ENCODE data around the gene NECTIN1.

The NECTIN1 gene

GRCh38 chr11:119691701-119692539 lies 37.1 kb downstream of the NECTIN1 start:
- no peak for DNase-seq

- no peak for DNase-seq
Measured at GRCh38 chr11:119691020-119691666, 37.9 kb downstream of the NECTIN1 start.

- no peak for DNase-seq
Measured at GRCh38 chr11:119689302-119689701, 39.7 kb downstream of the NECTIN1 start.

- no peak for DNase-seq
Measured at GRCh38 chr11:119688356-119688755, 40.6 kb downstream of the NECTIN1 start.

- DNase-seq = no peak
Measured at GRCh38 chr11:119687373-119688046, 41.5 kb downstream of the NECTIN1 start.

- DNase-seq = no peak
Measured at GRCh38 chr11:119686177-119686882, 42.7 kb downstream of the NECTIN1 start.

GRCh38 chr11:119685111-119685746 lies 43.8 kb downstream of the NECTIN1 start:
- DNase-seq = no peak

GRCh38 chr11:119684361-119685110 lies 44.5 kb downstream of the NECTIN1 start:
- DNase-seq = peak; percentile 39

GRCh38 chr11:119683783-119684182 lies 45.2 kb downstream of the NECTIN1 start:
- no peak for DNase-seq

GRCh38 chr11:119681361-119681910 lies 47.6 kb downstream of the NECTIN1 start:
- no peak for DNase-seq

GRCh38 chr11:119680541-119681360 lies 48.2 kb downstream of the NECTIN1 start:
- DNase-seq = no peak

- no peak for DNase-seq
Measured at GRCh38 chr11:119679346-119679745, 49.7 kb downstream of the NECTIN1 start.

GRCh38 chr11:119678351-119678750 lies 50.6 kb downstream of the NECTIN1 start:
- DNase-seq = no peak

- no peak for DNase-seq
Measured at GRCh38 chr11:119677840-119678239, 51.2 kb downstream of the NECTIN1 start.

GRCh38 chr11:119676461-119677020 lies 52.5 kb downstream of the NECTIN1 start:
- DNase-seq = no peak

GRCh38 chr11:119673759-119674336 lies 55.2 kb downstream of the NECTIN1 start:
- DNase-seq = no peak

GRCh38 chr11:119673052-119673758 lies 55.8 kb downstream of the NECTIN1 start:
- DNase-seq = no peak

GRCh38 chr11:119672597-119672996 lies 56.4 kb downstream of the NECTIN1 start:
- DNase-seq = no peak

GRCh38 chr11:119671561-119672015 lies 57.4 kb downstream of the NECTIN1 start:
- no peak for DNase-seq

Data from amniotic stem cell (primary cell).